Measurements from ENCODE around the gene IL1RAPL1.

DNA sequence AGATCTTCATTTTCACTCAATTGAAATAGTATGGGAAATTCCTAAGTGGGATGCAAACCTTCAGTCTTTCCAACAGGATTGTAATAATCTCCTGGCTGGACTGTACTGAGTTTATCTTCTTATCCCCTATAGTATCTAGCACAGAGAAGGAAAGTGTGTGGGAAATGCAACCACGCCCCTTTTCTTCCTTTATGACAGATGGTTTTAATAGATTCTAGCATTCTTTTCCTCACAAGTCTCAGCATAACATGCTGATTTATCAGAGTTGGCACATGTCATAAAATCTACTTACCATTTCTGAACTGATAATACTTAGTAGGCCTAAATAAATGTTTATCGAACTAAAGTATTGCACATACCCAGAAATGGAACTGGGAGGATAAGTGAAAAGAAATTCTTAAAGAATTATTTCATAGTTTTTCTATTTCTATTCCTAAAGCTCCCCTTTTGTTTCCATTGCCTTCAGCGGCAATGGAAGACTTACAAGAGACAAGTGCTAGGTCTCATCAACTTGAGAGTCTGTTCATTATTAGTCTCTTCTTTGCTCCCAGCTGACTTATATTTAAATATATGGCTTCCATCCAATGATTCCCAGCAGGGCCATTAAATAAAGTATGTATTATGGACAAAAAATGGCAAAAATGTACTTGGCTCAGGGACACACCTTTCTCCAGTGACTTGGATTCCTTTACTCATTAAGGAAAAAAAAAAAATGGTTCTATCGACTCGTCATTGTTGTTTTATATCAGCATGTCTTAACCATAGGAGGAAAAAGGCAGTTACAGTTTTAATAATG, 484.5 kb downstream of the IL1RAPL1 start:
- TF ChIP-seq, protein P1, sequence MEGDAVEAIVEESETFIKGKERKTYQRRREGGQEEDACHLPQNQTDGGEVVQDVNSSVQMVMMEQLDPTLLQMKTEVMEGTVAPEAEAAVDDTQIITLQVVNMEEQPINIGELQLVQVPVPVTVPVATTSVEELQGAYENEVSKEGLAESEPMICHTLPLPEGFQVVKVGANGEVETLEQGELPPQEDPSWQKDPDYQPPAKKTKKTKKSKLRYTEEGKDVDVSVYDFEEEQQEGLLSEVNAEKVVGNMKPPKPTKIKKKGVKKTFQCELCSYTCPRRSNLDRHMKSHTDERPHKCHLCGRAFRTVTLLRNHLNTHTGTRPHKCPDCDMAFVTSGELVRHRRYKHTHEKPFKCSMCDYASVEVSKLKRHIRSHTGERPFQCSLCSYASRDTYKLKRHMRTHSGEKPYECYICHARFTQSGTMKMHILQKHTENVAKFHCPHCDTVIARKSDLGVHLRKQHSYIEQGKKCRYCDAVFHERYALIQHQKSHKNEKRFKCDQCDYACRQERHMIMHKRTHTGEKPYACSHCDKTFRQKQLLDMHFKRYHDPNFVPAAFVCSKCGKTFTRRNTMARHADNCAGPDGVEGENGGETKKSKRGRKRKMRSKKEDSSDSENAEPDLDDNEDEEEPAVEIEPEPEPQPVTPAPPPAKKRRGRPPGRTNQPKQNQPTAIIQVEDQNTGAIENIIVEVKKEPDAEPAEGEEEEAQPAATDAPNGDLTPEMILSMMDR (conservative IDR thresholded peaks at IDR 0.05 in 1 of 2, IDR thresholded peaks at IDR 0.05 in 1 of 2; ENCODE audit: low read depth in 1 of 2, low read length in 2 of 2), result no peak
- no peak for TF ChIP-seq EZH2 (IDR thresholded peaks at IDR 0.05; ENCODE audit: low read length, missing control alignments)

Data from fibroblast of lung (primary cell).